GM19397 (cell line): ENCODE measurements around the gene MRPL37.

Experiments used
- ATAC-seq: cut with Tn5 transposase; IDR thresholded peaks from one replicate; pipeline ENCODE4 v1.9.1; 2021; ENCODE audit warnings: mild to moderate bottlenecking, moderate library complexity; ENCODE audit not compliant: unreplicated experiment

MRPL37 gene

GRCh38 chr1:54238353-54239034 is 38.5 kb downstream of the MRPL37 start:
- ATAC-seq = no peak

GRCh38 chr1:54239035-54239383 is 39.0 kb downstream of the MRPL37 start:
- ATAC-seq = no peak

- ATAC-seq = no peak
These were observed 39.7 kb downstream of the MRPL37 start for GRCh38 chr1:54239631-54240031.

GRCh38 chr1:54240741-54241335 is 40.9 kb downstream of the MRPL37 start:
- no peak for ATAC-seq

GRCh38 chr1:54241364-54241763 is 41.4 kb downstream of the MRPL37 start:
- ATAC-seq = no peak

- ATAC-seq = no peak
These were observed 43.1 kb downstream of the MRPL37 start for GRCh38 chr1:54243022-54243421.

GRCh38 chr1:54244655-54245054 is 44.7 kb downstream of the MRPL37 start:
- ATAC-seq = no peak

- no peak for ATAC-seq
These were observed 45.5 kb downstream of the MRPL37 start for GRCh38 chr1:54245501-54245900.

- no peak for ATAC-seq
These were observed 46.3 kb downstream of the MRPL37 start for GRCh38 chr1:54246116-54246721.

GRCh38 chr1:54247863-54248515 is 48.0 kb downstream of the MRPL37 start:
- no peak for ATAC-seq

- no peak for ATAC-seq
These were observed 49.0 kb downstream of the MRPL37 start for GRCh38 chr1:54248966-54249365.

GRCh38 chr1:54249819-54250435 is 50.0 kb downstream of the MRPL37 start:
- ATAC-seq = no peak

- no peak for ATAC-seq
These were observed 50.7 kb downstream of the MRPL37 start for GRCh38 chr1:54250670-54251069.

GRCh38 chr1:54252371-54252936 is 52.5 kb downstream of the MRPL37 start:
- ATAC-seq = no peak

GRCh38 chr1:54253480-54253879 is 53.5 kb downstream of the MRPL37 start:
- ATAC-seq = no peak

GRCh38 chr1:54254055-54254454 is 54.1 kb downstream of the MRPL37 start:
- no peak for ATAC-seq

- ATAC-seq = no peak
These were observed 55.2 kb downstream of the MRPL37 start for GRCh38 chr1:54255026-54255702.

- ATAC-seq = no peak
These were observed 56.8 kb downstream of the MRPL37 start for GRCh38 chr1:54256522-54257345.

- ATAC-seq = no peak
These were observed 57.3 kb downstream of the MRPL37 start for GRCh38 chr1:54257346-54257620.

GRCh38 chr1:54257876-54258275 is 57.9 kb downstream of the MRPL37 start:
- no peak for ATAC-seq
